ENCODE data around the gene TPX2.

DNA sequence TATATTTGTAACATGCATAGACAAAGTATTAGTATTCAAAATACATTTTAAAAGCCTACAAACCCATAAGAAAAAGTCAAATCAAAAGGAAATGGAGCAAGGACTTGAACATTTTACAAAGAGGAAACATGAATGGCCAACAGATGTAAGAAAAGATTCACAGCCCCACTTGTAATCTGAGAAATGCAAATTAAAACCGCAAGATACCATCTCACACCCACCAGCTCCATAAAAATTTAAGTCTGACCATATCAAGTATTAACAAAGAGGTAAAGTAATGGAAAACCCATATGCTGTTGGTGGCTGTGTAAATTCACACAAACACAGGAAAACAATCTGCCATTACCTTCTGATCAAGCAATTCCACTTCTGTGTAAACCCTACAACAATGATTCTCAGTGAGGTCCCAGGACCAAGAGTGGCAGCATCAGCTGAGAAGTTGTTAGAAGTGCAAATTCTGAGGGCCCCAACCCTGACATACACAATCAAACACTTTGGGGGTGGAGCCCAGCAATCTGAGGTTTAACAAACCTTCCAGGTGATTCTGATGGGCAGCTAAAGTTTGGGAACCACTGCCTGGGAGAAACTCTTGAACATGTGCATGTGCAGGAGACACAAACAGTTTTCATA is 47.3 kb upstream of the TPX2 start:
- TF ChIP-seq POLR2A (IDR thresholded peaks at IDR 0.05; ENCODE audit: low read depth, low read length) (no peak), TAF1 (IDR thresholded peaks at IDR 0.05; ENCODE audit: borderline replicate concordance, low read depth, low read length) (no peak)

All from GM12892 (cell line).